Left forelimb (tissue), 1 donor: ENCODE results near the gene EPB41.

Experiments used
- DNase-seq: peaks from one replicate; pipeline ENCODE4 v3.0.0-alpha.2; 2018; ENCODE audit warnings: low spot score

Gene EPB41

GRCh38 chr1:28891256-28891655, 23.1 kb upstream of the EPB41 start:
- no peak for DNase-seq

DNA sequence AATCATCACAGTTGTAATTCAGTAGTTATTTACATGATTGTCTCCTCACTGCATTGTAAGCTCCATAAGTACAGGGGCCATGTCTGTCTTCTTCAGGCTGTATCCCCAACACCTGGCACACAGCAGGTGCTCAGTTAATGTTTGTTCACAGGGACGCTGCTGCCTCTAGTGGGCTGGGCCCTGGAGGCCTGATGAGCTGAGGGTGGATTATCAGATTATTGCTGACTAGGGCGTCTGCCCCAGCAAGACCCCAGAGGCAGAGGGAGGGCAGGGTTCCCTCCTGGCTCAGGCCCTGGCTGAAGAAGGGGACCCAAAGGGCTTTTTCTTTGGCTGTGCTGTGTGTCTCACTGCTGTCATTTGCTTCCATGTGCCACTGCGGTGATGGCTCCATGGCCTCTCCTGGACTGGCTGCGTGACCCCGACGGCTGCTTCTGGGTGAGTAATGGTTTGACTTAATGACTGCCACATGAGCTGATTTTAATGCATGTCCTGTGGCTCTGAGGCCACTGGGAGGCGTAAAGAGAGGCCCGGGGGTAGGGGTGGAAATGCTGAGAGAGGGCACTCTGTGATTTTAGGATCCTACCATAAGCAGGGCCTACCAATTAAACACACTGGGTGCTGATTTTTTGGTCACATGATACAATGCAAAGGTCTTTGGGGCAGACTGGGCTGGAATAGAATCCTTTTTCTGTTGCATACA, 20.8 kb upstream of the EPB41 start:
- no peak for DNase-seq

DNA sequence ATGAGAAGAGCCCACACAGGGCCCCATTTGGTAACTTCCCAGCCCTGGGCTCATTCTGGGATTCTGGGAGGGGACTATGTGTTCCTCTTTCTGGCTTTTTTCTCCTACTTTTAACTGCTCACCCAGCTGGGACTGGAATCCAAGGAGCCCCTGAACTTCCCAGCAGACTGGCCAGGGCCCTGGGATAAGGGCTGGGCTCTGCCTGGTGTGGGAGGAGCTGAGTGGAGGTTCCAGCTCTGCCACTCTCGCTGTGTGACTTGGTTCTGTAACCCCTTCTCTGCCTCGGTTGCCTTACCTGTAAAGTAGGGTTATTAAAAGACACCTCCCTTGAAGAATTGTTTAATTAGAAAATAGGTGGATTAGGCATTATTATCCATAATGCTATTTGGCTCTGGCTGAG, 19.6 kb upstream of the EPB41 start:
- DNase-seq: no peak

- no peak for DNase-seq
Measured at GRCh38 chr1:28895896-28896608, 18.3 kb upstream of the EPB41 start.

GRCh38 chr1:28896609-28896986, 17.8 kb upstream of the EPB41 start:
- DNase-seq: no peak

GRCh38 chr1:28897789-28898188, 16.6 kb upstream of the EPB41 start:
- DNase-seq: no peak

- no peak for DNase-seq
Measured at GRCh38 chr1:28898405-28898881, 15.9 kb upstream of the EPB41 start.

DNA sequence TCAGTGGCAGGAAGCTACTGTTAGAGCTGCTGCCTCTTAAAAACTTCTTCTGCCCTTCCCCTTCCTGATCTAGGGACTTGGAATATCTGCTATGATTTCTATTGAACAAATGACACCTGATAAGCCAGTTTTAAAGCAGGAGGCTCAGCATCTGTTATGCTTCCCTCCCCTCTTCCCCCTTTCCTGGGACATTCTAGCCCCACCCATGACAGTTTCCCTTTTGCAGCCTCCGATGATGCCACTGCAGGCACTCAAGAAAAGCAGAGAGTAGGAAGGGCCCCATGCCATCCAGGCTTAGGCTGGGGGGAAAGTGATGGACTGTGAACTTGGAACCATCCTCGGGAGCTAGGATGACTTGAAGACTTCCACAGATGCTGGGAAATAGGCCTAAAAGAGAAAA, 15.1 kb upstream of the EPB41 start:
- DNase-seq: no peak

- DNase-seq: no peak
Measured at GRCh38 chr1:28900562-28900961, 13.8 kb upstream of the EPB41 start.

GRCh38 chr1:28902738-28903137, 11.6 kb upstream of the EPB41 start:
- no peak for DNase-seq

- no peak for DNase-seq
Measured at GRCh38 chr1:28905921-28906666, 8.3 kb upstream of the EPB41 start.

DNA sequence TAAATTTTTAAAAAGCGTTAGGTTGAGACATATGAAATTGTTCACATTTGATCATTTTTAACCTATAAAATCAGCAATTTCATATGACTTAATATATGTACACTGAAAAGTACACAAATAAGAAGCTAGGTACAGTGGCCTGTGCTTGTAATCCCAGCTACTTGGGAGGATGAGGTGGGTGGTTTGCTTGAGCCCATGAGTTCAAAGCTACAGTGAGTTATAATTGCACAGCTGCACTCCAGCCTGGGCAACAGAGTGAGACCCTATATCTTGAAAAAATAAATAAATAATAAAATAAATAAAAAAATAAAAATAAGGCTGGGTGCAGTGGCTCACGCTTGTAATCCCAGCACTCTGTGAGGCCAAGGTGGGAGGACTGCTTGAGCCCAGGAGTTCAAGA, 5.2 kb upstream of the EPB41 start:
- DNase-seq: no peak

- no peak for DNase-seq
Measured at GRCh38 chr1:28910379-28911115, 3.8 kb upstream of the EPB41 start.

DNA sequence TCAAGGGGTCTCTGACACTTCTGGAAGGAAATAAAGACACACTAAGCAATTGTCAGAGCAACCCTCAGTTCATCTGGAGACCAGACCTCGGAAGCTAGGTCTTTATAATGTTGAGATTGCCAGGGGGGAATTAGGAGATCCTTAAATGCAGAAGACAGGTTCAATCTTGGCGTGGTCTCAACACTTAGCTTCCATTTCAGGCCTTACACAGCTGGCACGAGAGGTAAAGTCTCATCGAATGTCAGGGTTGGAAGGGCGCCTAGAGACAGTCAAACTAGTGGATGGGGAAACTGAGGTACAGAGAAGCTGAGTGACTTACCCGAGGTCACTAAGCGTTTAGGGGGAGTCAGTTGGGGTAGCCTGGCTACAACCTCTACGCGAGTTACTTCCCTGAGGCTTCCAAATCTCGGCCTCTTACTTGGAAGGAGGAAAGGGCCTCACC, 562 bp upstream of the EPB41 start:
- no peak for DNase-seq

DNA sequence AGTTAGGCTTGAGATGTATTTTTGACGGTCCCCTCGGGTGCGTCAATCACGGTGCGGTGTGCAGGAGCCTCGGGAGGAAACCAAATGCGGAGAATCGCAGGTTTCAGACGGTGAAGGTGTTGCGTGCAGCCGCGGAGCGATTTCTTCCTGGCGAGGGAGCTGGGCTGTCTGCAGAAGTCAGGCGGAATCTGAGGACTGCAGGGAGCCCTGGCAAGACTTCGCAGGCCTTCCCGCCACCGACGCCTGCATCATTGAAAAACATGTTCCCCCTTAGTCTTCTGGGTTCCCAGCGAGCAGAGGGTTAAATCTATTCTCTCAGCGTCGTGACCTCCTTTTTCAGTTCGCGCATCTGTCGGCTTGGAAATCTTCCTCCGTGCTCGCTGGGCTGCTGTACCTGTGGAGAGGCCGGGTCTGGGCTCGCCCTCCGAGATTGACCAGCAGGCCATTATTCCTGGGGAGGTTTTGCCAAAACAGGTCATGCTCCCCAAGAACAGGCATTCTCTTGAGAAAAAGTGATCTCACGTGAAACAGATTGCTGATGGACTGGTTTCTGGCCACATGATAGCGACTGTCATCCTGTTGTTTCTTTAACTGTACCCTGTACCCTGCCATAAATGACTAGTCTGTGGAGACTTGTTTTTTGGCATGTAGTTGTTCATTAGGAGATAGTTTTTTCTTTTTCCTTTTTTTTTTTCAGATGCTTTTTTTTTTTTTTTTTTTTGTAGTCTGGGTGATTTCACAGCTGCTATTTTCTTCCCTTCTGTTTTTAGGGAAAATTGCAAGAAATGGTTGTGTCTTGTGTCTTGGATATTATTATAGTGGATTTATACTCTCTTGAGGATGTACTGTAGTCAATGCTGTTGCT, 894 bp downstream of the EPB41 start:
- no peak for DNase-seq

DNA sequence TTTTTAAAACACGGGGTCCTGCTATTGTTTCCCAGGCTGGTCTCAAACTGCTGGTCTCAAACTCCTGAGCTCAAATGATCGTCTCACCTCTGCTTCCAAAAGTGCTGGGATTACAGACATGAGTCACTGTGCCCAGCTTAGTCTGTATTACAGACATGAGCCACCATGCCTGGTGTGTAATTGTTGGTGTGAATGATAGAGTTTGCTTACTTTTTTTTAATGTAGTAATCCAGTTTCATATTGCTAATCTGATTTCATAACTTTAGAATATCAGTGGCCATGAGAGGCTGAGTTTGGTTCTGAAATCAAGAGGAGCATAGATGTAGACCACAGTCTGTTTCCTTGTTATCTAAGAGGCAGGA, 3.4 kb downstream of the EPB41 start:
- no peak for DNase-seq

DNA sequence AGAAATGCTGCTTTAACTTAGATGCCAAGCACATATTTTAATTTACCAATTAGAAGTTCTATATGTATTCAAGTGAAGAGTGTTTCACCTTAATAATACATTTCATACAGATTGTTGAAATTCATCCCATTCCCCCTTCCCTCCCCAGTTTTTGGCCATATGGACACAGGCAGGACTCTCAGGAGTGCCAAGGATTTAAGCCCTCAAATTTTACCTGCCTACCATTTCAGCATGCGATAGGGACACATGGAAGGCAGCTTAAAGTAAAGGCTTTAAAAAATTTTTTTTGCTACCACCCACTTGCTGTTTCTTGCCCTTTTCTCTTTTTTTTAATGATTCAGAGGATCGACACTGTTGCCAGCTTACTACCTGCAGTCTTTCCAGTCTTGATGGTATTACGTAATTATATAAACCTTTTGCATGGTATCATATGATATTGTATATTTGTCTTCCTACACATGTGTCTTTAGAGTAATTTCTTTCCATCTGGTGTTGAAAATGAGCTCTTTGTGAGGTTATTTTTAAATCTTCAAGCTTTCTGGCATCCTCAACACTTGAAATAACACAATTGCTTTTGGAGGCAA, 7.0 kb downstream of the EPB41 start:
- no peak for DNase-seq

DNA sequence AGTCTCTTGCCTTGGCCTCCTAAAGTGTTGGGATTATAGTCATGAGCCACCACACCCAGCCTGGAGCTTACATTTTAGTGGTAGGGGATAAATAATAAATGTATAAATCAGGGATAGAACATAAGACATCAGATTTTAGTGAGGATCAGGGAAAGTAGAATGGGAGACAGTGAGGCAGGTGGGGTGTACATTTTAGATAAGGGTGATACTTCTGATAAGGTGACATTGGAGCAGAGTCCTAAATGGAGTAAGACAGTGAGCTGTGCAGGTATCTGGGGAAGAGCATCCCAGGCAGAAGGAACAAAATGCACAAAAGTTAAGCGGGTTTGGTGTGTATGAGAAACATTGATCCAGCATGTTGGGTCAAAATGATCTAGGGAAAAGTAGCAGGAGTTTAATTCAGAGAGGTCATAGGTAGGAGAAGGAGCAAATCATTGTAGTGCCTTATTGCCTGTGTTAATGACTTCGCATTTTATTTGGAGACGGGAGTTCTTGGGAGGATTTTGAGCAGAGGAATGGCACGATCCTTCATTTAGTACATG, 11.1 kb downstream of the EPB41 start:
- DNase-seq: no peak

DNA sequence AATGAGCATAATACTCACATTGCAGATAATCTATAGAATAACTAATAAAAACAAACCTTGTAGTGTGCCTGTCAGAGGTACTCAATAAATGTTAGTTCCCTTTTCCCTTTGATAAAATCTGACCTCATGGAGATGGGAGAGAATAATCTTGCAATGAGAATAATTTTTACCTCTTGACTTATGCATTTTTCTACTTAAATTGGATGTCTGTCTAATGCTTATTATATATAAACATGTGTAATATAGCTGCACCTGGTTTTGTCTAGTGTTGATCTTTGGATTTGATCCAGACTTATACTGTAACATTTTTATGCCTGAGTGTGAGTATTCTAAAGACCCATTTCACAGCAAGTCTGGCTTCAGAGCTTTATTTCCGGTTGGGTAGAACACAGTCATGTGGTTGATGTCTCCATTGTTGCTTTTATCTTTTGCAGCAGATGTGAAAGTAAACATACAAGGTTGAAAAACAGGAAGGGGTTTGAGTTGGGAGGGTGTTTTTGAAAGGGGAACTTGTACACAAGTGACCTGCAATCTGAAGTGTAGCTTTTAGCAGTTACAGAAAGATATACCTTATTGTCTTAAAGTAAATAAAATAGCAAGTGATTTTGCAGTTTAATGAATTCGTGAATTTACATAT, 12.4 kb downstream of the EPB41 start:
- DNase-seq: no peak

DNA sequence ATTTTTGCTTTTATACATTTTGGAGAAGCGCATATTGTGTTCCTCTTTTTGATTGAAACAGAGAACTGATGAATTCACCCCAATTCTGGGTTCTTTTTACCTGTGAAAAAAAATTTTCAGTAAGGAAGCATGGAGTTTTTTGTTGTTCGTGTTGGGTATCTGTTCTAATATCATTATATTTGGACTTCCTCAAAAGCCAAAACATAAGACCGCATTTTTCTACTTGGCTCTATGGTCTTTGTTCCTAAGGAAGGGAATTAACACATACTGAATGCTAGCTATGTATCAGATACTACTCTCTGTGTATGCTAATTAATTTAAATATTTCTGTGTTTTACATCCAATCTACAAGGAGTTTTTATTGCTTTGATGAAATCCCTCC, 12.9 kb downstream of the EPB41 start:
- DNase-seq: no peak
